Neural progenitor cell (in vitro differentiated cells): ENCODE measurements around the gene SEC14L1. TPM values are rescaled to one million over a fixed set of nuclear protein-coding genes. Genes with fewer than 3 reads are reported as not detected.

Source experiments
- DNase-seq: peaks from one replicate; pipeline ENCODE4 v3.0.0-alpha.2; 2016; ENCODE audit warnings: low spot score
- H2AFZ ChIP-seq: fragments of 200-600 bp; sonication (generic); replicated peaks from 2 replicates; pipeline ENCODE4 v1.6.1; 2016; ENCODE audit warnings: antibody characterized with exemption
- H3F3A ChIP-seq: fragments of 200-600 bp; sonication (generic); 2 replicates; pipeline ENCODE4 v1.6.1; 2016; ENCODE audit warnings: antibody characterized with exemption, low read depth
- H3K27ac ChIP-seq: fragments of 200-600 bp; sonication (generic); 2 replicates; pipeline ENCODE4 v1.5.1; 2016; ENCODE audit warnings: mild to moderate bottlenecking
- H3K27me3 ChIP-seq: fragments of 200-600 bp; sonication (generic); 2 replicates; pipeline ENCODE4 v1.6.1; 2016; ENCODE audit warnings: mild to moderate bottlenecking, moderate library complexity
- H3K36me3 ChIP-seq: fragments of 200-600 bp; sonication (generic); 2 replicates; pipeline ENCODE4 v1.5.1; 2016
- H3K4me1 ChIP-seq: fragments of 200-600 bp; sonication (generic); 2 replicates; pipeline ENCODE4 v1.6.1; 2016; ENCODE audit warnings: mixed run types
- H3K4me2 ChIP-seq: fragments of 200-600 bp; sonication (generic); 2 replicates; pipeline ENCODE4 v1.6.1; 2016
- H3K4me3 ChIP-seq: fragments of 200-600 bp; sonication (generic); 2 replicates; pipeline ENCODE4 v1.5.1; 2016
- H3K79me2 ChIP-seq: fragments of 200-600 bp; sonication (generic); 2 replicates; pipeline ENCODE4 v1.6.1; 2016; ENCODE audit warnings: low read depth
- H3K9ac ChIP-seq: fragments of 200-600 bp; sonication (generic); 2 replicates; pipeline ENCODE4 v1.6.1; 2016
- H3K9me3 ChIP-seq: fragments of 200-600 bp; sonication (generic); 2 replicates; pipeline ENCODE4 v1.5.1; 2016; ENCODE audit warnings: low read depth
- H4K20me1 ChIP-seq: fragments of 200-600 bp; sonication (generic); 2 replicates; pipeline ENCODE4 v1.6.1; 2016; ENCODE audit warnings: low read depth
- H3K27ac Mint-ChIP-seq: 3 replicates; pipeline ENCODE4 v1.8.0; 2021; ENCODE audit warnings: mixed read lengths
- H3K27me3 Mint-ChIP-seq: 2 replicates; pipeline ENCODE4 v1.8.0; 2022; ENCODE audit warnings: low read depth, mild to moderate bottlenecking, inconsistent platforms, moderate library complexity, mixed read lengths; ENCODE audit not compliant: insufficient read depth
- H3K36me3 Mint-ChIP-seq: 3 replicates; pipeline ENCODE4 v1.8.0; 2021; ENCODE audit warnings: mixed read lengths
- H3K4me1 Mint-ChIP-seq: 3 replicates; pipeline ENCODE4 v1.8.0; 2021; ENCODE audit warnings: mixed read lengths
- H3K4me3 Mint-ChIP-seq: 3 replicates; pipeline ENCODE4 v1.8.0; 2021; ENCODE audit warnings: mild to moderate bottlenecking, moderate library complexity, mixed read lengths
- H3K9me3 Mint-ChIP-seq: 3 replicates; pipeline ENCODE4 v1.8.0; 2020; ENCODE audit warnings: mixed read lengths
- EZH2 ChIP-seq: fragments of 200-600 bp; sonication (generic); IDR thresholded peaks from 2 replicates; pipeline ENCODE4 v1.6.1; 2017; ENCODE audit warnings: antibody characterized with exemption, mild to moderate bottlenecking, moderate library complexity
- EZH2phosphoT487 ChIP-seq: fragments of 200-600 bp; sonication (generic); IDR thresholded peaks from 2 replicates; pipeline ENCODE4 v1.6.1; 2017; ENCODE audit warnings: antibody characterized with exemption
- total RNA-seq: library from RNA; depleted of rRNA; stranded (reverse); fragments of >200 nt; gene quantifications from 2 replicates; pipeline ENCODE4 v1.2.3, GENCODE V29; 2015; ENCODE audit warnings: low replicate concordance
- TF ChIP-seq, protein P1 (sequence below): fragments of 200-600 bp; sonication (generic); IDR thresholded peaks from 2 replicates; pipeline ENCODE4 v1.5.1; 2017; ENCODE audit warnings: antibody characterized with exemption, mild to moderate bottlenecking

Gene SEC14L1
- total RNA-seq, 1 donor from 2014 or later = 75.0 TPM

- H3K36me3 Mint-ChIP-seq = peaks cover 2% of the 10 kb centered on the region
- TF ChIP-seq, protein P1, sequence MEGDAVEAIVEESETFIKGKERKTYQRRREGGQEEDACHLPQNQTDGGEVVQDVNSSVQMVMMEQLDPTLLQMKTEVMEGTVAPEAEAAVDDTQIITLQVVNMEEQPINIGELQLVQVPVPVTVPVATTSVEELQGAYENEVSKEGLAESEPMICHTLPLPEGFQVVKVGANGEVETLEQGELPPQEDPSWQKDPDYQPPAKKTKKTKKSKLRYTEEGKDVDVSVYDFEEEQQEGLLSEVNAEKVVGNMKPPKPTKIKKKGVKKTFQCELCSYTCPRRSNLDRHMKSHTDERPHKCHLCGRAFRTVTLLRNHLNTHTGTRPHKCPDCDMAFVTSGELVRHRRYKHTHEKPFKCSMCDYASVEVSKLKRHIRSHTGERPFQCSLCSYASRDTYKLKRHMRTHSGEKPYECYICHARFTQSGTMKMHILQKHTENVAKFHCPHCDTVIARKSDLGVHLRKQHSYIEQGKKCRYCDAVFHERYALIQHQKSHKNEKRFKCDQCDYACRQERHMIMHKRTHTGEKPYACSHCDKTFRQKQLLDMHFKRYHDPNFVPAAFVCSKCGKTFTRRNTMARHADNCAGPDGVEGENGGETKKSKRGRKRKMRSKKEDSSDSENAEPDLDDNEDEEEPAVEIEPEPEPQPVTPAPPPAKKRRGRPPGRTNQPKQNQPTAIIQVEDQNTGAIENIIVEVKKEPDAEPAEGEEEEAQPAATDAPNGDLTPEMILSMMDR = no peak
- TF ChIP-seq EZH2 (no peak), EZH2phosphoT487 (no peak)
Observed at GRCh38 chr17:77132411-77133086, 8.2 kb upstream of the SEC14L1 start.

GRCh38 chr17:77133087-77133638 is 7.6 kb upstream of the SEC14L1 start:
- peaks cover 7% of the 10 kb centered on the region for H3F3A ChIP-seq
- no peak overlapping the region for H3K27ac Mint-ChIP-seq
- no peak overlapping the region for H3K4me2 ChIP-seq
- peaks cover 11% of the 10 kb centered on the region for H3K9me3 Mint-ChIP-seq
- no peaks in the 10 kb centered on the region for H4K20me1 ChIP-seq
- no peak overlapping the region for H3K4me3 Mint-ChIP-seq
- no peaks in the 10 kb centered on the region for H3K27me3 ChIP-seq
- H2AFZ ChIP-seq = no peak overlapping the region
- H3K4me1 ChIP-seq = peaks cover 12% of the 10 kb centered on the region
- TF ChIP-seq, protein P1 = no peak
- TF ChIP-seq EZH2phosphoT487 (no peak), EZH2 (no peak)
- H3K4me3 ChIP-seq = no peak overlapping the region
- H3K36me3 ChIP-seq = no peaks in the 10 kb centered on the region
- no peak overlapping the region for H3K9ac ChIP-seq
- H3K27me3 Mint-ChIP-seq = peaks cover 3% of the 10 kb centered on the region
- no peak for DNase-seq
- no peaks in the 10 kb centered on the region for H3K9me3 ChIP-seq
- peaks cover 2% of the 10 kb centered on the region for H3K36me3 Mint-ChIP-seq
- H3K79me2 ChIP-seq = no peaks in the 10 kb centered on the region
- H3K4me1 Mint-ChIP-seq = peaks cover 17% of the 10 kb centered on the region
- no peak overlapping the region for H3K27ac ChIP-seq

More at GRCh38 chr17:77132411-77133086, 8.2 kb upstream of the SEC14L1 start:
- H3K9me3 ChIP-seq = no peaks in the 10 kb centered on the region
- H3K4me3 ChIP-seq = no peak overlapping the region
- DNase-seq = no peak
- no peaks in the 10 kb centered on the region for H3K36me3 ChIP-seq
- no peak overlapping the region for H3K27ac ChIP-seq
- H4K20me1 ChIP-seq = no peaks in the 10 kb centered on the region
- H3K79me2 ChIP-seq = no peaks in the 10 kb centered on the region
- no peaks in the 10 kb centered on the region for H3K27me3 ChIP-seq
- H3F3A ChIP-seq = peaks cover 7% of the 10 kb centered on the region
- H3K4me3 Mint-ChIP-seq = no peak overlapping the region
- peaks cover 5% of the 10 kb centered on the region for H3K9me3 Mint-ChIP-seq
- no peak overlapping the region for H2AFZ ChIP-seq
- H3K27me3 Mint-ChIP-seq = peaks cover 3% of the 10 kb centered on the region
- H3K27ac Mint-ChIP-seq = no peak overlapping the region
- H3K9ac ChIP-seq = no peak overlapping the region
- H3K4me1 Mint-ChIP-seq = peaks cover 19% of the 10 kb centered on the region
- H3K4me2 ChIP-seq = no peak overlapping the region
- H3K4me1 ChIP-seq = peaks cover 12% of the 10 kb centered on the region

- Histone ChIP-seq H3K4me3 (no peak overlapping the region), H3K9ac (no peak overlapping the region), H3K9me3 (no peaks in the 10 kb centered on the region), H3K4me2 (no peak overlapping the region), H3K36me3 (no peaks in the 10 kb centered on the region), H3K79me2 (peaks cover 2% of the 10 kb centered on the region), H3K27ac (no peak overlapping the region), H3F3A (peaks cover 8% of the 10 kb centered on the region), H4K20me1 (no peaks in the 10 kb centered on the region), H2AFZ (no peak overlapping the region), H3K4me1 (no peaks in the 10 kb centered on the region), H3K27me3 (no peaks in the 10 kb centered on the region)
- H3K27ac Mint-ChIP-seq = no peak overlapping the region
- H3K27me3 Mint-ChIP-seq = peaks cover 3% of the 10 kb centered on the region
- peaks cover 2% of the 10 kb centered on the region for H3K36me3 Mint-ChIP-seq
- no peak for TF ChIP-seq EZH2phosphoT487
- TF ChIP-seq EZH2 = no peak
- TF ChIP-seq, protein P1 = no peak
- peaks cover 7% of the 10 kb centered on the region for H3K4me1 Mint-ChIP-seq
- DNase-seq = no peak
- peaks cover 19% of the 10 kb centered on the region for H3K9me3 Mint-ChIP-seq
- H3K4me3 Mint-ChIP-seq = no peak overlapping the region
Observed at GRCh38 chr17:77136420-77136767, 4.4 kb upstream of the SEC14L1 start.
